Measurements from ENCODE around the gene TMEM240.

Gene TMEM240

DNA sequence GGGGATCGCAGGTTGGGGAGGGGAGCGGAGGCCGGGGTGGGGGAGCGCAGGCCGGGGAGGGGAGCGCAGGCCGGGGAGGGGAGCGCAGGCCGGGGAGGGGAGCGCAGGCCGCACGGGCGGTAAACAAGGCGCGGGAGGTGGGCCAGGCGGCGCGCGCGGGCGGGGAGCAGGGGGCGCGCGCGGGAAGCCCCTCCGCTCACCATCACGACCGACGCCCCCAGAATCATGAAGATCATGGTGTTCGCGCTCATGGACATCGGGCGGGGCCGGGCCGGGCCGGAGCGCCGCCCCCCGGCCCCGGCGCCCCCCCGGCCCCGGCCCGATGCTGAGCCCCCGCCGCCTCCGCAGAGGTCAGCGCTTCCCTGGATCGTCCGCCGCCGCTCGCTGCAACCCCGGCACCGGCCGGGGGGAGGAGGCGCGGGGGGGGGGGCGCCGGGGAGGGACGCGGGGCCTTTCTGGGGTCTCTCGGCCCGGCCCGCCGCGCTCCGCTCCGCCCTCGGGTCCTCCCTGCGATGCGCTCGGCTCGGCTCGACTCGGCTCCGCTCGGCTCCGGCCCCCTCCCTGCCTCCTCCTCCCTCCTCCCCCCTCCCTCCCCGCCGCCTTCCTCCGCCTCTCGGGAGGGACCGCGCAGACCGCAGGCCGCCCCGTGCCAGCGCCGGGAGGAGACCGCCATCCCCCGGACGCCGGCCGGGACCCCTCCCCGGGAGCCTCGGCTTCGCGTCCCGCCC is at the start of gene TMEM240:
Gene TMEM240 (minus strand): TSS at position 535 of the 728 bp plus-strand sequence. CDS start 278 bp downstream, at position 257.
- peak in 1 of 2 donors; percentile 42 for DNase-seq (ENCODE audit: low read depth in 2 of 2)

DNA sequence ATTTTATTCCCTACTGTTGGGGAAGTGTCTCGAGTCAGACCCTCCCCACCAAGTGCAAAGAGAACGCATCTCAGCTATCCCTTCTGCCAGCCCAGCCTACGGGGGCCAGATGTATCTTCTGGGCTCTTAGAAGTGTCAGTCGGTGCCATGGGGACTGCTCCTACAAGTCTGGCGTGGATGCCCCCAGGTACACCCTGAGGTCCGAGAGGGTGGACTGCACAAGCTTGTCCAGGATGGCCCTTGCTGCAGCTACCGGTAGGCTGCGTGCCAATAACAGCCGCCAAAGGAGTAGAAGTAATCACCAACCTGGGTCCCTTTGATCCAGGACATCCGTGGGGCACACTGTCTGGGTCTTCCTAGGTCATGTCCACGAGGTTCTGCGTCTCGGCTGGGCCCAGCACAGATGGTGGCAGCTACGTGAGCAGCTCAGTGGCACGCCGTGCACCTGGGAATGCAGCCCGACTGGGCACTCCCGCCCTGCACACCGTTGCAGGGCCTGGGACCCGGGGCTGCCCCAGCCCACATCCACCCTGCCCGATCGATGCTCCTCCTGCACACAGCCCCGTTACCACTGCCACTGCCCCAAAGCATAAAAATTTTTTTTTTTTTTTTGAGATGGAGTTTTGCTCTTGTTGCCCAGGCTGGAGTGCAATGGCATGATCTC is 43.1 kb upstream of the TMEM240 start:
- DNase-seq (ENCODE audit: low read depth in 2 of 2), result no peak

DNA sequence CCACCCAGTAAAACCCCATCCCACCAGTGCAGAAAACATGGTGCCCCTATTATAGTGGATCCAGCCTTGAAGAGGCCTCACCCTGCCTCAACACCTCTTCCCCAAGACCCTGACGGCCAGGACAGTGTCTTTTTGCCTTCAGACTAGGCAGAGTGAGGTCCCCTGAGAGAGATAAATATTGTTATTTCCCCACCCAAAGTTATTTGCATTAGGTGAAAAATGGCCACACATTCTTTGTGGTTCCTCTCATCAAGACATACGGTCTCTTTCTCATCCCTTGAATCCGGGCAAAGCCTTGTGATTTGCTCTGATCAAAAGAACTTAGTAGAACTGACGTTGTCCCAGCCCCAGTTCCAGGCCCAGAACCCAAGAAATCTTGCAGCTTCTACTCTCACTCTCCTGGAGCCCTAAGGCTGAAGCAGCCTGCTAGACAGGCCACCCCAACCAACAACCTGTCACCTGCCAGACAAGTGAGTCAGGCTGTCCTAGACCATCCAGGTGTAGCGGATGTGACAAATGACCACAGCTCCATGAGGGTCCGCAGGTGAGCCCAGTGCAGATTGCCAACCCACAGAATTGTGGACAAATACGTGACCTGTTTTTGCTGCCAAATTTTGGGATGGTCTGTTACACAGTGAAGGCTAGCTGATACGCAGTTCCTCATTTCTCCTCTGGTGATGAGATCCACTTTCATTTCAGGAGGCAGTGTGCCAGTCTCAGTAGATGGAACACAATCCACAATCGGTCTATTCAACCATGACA is 42.3 kb upstream of the TMEM240 start:
- no peak for DNase-seq (ENCODE audit: low read depth in 2 of 2)

DNA sequence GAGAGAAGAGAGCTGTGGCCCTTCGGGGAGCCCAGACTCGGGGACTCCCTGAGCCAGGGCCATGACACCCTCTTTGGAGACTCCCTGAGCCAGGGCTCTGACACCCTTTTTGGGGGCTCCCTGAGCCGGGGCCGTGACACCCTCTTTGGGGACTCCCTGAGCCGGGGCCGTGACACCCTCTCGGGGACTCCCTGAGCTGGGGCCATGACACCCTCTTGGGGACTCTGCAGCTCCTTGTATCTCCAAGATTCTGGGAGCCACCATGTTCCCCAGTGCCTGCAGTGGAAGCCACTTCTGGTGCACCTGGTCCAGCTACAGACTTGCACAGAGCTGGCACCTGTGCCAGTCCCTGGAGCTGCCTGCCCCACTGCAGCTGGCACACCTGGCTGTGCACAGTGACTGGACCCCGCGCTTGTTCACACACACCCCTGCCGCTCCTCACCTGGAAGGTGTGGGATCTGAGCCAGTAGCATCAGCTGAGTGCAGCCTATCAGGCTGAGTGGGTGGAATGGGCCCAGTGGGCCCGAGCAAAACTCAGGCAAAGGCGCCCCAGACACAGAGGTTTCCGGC is 38.0 kb upstream of the TMEM240 start:
- no peak for DNase-seq (ENCODE audit: low read depth in 2 of 2)

DNA sequence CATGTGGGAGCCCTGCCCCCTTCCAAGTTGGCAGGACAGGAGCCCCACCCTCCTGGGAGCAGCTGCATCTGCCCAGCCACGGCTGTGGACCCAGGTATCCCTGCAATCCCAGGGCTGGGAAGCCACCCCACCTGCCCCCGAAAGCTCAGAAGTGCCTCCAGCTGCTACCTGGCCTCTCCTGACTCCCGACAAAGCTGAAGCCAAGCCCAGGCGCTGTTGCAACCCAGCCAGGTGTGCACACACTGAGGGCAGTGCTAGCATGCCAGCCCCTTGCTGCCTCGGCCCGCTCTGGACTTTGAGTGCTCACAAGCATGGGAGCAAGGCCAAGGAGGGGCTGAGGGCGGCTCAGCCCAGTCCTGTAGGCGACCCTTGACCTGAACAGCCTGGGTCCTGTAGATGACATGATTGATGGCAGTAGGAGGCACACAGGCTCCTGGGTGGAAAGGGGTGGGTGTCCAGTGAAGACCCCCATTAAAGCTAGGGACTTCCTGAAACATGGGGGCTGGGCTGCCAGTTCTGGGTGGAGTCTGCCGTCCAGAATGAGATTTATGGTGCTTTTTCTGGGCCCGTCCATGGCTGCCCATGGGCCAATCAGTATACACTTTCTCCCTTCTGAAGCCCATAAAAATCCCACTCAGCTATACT is 37.1 kb upstream of the TMEM240 start:
- DNase-seq (ENCODE audit: low read depth in 2 of 2), result no peak

DNA sequence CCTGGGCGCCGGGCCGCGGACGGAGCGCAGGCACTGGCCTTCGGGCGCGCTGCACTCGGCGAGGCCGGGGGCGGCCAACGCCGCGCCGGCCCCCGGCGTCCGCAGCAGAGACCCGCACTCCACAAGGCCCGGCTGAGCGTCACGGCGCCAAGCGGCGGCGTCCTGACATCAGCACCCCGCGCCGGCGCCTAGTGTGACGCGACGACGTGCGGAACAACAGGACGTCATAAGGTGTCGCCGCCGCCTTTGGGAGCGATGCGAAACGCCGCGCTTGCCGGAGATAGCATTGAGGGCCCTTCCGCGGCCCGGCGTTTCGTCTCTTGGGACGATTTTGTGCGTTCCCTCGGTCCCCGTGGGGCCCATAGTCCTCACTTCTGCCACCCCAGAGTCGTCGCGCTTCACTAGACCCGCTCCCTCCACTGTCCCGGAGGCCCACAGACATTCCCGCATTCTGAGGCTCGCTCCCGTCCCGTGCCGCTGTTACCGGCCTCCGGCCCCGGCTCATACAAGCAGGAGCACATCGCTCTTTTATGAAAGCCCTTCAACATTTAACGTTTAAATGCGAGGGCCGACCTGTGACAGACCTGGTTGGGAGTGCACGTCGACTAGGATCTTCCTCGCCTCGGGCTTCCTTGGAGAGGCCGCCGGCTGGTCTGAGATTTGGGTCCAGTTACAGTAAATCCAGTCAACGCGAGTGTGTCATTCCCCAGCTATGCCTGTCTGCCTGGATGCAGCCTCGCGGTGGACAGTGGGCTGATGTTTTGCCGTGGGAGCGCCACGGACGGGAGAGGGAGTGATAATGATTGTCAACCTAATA is 34.5 kb upstream of the TMEM240 start, which contains the start of gene SSU72:
Gene SSU72 (minus strand): TSS at position 143 of the 817 bp plus-strand sequence. CDS start 306 bp downstream, outside the sequence.
- DNase-seq (ENCODE audit: low read depth in 2 of 2), result peak; percentile 85 to 90

DNA sequence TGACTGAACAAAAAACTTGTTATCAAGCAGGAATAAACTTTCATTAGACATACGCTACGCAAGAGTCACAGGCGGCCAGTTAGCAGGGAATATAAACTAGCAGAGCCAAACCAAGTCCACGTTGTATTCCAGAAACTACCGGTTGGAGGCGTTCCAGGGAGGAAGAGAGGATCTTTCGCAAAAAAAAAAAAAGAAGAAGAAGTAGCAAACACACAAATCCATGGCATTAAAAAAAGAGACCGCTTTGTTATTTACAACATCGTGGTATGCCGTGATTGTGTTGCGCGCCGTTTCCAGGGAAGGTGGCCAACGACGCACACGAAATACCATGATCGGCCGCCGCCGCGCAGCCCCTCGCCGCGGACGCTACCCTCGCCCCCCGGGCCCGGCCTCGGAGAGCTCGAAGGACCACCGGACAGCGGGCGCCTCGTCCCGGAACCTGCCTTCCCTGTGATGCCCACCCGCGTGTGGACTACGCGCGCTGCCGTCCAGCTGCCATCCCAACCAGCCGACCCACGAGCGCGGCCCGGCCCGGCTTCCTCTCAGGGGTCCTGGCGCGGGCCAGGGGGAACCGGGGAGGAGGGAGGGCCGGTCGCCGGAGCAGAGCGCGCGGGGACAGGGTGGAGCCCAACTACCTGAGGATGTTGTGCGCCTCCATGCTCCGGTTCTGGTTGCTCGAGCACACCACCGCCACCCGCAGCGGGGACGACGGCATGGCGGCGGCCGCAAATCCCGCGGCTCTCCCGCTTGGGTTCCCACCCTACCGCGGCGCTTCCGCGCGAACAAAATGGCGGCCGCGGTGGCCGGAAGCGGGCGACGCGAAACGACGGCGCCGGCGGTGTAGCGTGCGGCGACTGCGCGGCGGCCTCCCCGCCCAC is 33.7 kb upstream of the TMEM240 start:
- DNase-seq (ENCODE audit: low read depth in 2 of 2), result peak; percentile 34 to 67

DNA sequence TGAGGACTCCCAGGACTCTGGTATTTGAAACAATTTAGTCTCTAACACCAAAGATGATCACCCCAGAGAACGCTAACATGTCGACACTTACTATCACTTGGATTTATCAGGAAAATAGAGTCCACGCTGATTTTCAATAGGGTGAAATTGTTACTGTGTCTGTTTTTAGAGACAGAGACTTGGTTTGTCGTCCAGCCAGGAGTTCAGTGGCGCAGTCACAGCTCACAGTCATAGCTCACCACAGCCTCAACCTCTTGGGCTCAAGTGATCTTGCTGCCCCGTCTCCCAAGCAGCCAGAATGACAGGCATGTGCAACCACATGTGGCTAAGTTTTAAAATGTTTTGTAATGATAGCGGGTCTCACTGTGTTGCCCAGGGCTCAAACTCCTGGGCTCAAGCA is 28.9 kb upstream of the TMEM240 start:
- no peak for DNase-seq (ENCODE audit: low read depth in 2 of 2)

DNA sequence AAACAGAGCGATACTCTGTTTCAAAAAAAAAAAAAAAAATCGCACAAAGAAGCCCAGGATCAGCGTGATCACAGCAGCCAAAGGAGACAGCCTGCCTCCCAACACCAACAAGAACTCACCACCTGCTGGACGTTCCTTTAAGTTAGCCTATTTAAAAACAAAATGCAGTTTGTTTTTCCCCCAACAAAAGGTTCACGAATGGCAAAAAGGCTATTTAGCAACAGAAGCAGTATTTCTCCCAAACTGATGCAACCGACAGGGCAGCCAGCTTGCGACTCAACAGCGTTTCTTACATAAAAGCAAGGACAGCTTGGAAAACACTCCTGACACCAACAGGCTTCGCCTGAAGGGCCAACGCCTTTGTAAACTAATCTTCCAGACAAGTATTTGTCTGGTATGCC is 27.5 kb upstream of the TMEM240 start:
- DNase-seq (ENCODE audit: low read depth in 2 of 2), result no peak

DNA sequence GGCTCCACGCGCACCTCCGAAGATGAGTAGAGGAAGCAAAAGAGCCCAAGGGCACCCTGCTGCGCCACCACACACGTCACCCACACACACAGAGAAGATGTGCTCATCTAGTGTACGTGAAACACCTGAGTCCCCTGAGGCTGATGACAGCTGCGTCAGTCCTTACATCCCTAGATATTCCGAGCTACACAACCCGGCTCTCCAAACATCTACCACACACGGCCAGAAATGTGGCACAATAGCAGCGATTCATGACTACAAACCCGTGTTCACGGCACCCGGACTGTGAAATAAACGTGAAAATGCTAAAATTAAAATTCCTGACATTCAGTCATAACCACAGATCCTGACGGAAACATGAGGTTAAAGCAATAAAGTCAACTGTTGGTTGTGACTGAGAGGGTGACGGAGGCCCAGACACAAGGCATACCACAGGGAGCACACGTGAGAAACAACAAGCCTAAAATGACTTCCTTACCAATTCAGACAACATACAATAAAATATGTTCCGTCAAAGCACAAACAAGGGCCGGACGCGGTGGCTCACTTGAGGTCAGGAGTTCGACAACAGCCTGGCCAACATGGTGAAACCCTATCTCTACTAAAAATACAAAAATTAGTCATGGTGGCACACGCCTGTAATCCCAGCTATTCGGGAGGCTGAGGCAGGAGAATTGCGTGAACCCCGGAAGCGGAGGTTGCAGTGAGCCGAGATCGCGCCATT is 26.9 kb upstream of the TMEM240 start:
- DNase-seq (ENCODE audit: low read depth in 2 of 2), result no peak

DNA sequence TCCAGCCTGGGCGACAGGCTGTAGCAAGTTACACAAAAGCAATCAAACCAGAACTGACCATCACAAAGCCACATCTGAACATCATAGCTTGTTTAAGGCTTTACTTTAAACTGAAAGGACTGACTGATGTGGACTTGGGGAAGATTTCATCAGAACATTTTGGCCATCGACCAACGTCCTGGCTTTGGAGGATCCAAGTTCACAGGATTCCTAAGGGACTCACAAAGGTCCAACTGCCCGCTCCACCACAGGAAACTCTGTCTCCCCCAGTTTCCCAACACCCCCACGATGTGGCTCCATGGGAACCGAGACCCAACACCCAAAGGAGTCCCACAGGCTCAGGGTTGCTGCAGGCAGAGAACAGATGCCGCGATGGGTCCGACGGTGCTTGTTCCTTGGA is 24.9 kb upstream of the TMEM240 start:
- no peak for DNase-seq (ENCODE audit: low read depth in 2 of 2)

DNA sequence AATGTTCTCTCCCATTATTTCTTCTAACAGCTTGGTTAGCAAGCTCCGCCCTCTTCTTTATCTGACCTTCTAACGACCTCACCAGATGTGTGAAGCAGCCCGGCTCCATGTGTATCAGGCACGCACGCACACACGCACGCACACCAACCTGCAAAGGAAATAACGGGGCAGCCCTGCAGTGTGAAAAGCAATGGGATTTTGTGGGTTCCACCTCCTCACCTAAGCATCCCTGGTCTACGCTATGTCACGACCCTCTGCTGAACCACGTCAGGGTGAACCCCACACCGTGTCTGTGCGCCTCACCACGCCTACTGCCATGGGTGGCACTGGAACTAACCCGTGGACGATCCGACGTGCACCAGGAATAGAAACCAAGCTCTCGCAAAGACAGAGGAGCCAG is 23.8 kb upstream of the TMEM240 start:
- DNase-seq (ENCODE audit: low read depth in 2 of 2), result no peak

DNA sequence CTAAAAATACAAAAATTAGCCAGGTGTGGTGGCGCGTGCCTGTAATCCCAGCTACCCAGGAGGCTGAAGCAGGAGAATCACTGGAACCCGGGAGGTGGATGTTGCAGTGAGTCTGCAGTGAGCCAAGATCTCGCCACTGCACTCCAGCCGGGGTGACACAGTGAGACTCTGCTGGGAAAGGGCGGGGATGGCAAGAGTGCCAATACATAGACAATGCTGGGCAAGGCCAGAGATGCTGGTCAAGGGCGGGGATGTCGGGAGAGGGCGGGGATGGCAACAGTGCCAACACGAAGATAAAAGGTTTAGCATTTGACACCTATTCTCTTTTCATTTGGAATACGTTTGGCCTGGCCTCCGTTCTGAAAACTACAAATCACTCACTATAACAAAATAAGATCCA is 23.3 kb upstream of the TMEM240 start:
- DNase-seq (ENCODE audit: low read depth in 2 of 2), result no peak

DNA sequence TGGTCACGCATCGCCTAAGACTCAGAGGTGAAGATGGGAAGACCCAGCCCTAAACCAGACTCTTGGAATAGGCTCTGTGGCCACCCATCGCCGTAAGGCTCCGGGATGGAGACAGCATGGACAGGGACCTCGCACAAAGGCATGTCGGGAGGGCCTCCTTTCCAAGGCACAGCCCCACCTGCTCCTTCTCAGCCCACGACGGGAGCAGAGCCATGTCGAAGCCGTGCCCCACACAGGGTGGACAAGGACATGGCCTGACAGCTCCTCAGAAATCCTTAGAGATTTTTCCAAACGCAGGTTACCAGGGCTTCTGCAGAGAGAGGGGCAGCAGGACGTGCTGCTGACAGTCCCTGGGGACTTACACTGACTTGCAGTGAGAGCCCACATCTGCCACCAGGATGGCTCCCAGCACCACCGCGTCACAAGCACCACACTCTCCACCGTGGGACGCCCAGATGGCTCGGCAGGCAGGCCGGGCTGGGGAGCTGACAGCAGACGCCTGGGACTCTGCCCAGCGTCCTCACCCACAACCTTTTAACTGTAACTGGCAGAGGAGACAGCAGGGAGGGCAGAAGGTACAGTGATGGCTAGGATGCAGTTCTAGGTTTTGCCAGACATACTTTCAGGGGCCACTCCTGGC is 22.3 kb upstream of the TMEM240 start:
- no peak for DNase-seq (ENCODE audit: low read depth in 2 of 2)

DNA sequence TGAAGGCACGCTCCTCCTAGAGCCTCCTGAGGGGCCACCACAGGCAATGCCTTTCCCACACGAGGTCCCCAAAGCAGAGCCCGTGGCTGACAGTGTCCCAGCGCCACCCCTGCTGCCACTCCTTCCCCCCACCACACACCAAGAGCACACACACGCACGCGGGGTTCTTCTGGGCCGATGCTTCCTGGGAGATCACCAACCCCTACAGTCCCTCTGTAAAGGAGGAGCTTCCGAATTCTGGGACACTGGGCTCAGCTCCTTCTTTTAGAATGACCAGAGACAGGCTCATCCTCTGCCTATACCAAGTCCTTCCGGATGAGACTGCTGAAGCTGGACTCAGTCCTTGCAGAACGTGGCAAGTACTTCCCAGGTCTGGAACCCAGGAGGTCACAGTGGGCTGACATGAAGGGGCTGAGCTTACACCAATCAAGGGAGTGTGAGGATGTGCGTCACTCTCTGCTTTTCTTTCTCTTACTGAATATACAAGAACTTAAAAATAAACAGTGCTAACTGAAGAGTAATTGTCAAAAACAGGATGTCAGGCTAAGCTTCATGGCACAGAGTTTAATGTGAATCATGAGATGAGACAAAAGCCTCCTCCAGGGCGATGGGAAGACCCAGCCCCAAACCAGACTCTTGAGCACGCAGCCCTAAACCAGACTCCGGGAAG is 21.5 kb upstream of the TMEM240 start:
- DNase-seq (ENCODE audit: low read depth in 2 of 2), result no peak

DNA sequence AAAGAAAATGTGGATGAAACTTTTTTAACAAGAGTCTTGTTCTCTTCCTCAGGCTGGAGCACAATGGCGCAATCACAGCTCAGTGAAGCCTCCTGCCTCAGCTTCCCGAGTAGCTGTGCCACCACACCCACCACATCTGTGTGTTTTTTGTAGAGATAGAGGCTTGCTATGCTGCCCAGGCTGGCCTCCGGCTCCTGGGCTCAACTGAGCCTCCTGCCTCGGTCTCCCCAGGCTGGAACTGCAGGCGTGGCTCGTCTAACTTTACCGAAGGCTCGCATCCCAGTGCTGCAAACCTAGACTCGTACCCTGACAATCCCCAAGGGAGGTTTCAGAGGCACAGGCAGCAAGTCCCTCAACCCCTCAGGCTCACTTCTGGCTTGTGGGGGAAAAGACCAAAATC is 19.8 kb upstream of the TMEM240 start:
- DNase-seq (ENCODE audit: low read depth in 2 of 2), result no peak

DNA sequence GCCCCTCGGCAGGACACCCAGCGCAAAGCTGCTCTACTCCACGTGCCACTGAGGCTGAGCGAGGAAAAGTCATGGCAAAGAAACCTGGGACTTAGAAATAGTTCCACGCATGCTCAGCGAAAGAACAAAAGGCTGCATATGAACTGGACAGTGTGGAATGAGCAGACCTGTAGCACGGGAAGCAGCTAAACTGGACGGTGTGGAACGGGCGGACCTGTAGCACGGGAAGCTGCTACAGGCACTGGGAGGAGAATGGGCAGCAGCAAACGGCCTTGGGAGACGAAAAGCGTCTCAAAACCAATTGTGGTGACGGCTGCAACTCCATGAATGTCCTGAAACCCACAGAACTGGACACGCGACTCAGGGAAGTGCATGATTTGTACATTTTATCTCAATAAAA is 18.6 kb upstream of the TMEM240 start:
- DNase-seq (ENCODE audit: low read depth in 2 of 2), result no peak

DNA sequence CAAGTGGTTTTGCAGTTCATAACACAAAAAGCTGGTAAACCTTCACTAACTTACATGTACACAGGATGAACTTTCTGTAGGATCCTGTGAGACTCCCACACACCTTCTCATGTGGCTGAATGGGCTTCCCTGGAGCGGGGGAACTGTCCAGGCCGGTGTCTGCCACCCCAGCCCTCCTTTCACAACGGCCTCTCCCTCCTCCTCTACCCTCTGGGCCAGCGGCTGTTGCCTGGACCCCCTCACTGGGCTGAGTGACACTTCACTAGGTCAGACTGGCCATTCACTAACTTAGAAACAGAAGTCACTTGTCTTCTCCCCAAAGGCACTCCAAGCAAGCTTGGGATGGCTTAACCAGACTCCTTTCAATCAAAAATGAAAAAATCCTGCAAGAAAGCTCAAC is 18.2 kb upstream of the TMEM240 start:
- DNase-seq (ENCODE audit: low read depth in 2 of 2), result no peak
